ENCODE measurements around the gene SF3A1.

The SF3A1 gene

DNA sequence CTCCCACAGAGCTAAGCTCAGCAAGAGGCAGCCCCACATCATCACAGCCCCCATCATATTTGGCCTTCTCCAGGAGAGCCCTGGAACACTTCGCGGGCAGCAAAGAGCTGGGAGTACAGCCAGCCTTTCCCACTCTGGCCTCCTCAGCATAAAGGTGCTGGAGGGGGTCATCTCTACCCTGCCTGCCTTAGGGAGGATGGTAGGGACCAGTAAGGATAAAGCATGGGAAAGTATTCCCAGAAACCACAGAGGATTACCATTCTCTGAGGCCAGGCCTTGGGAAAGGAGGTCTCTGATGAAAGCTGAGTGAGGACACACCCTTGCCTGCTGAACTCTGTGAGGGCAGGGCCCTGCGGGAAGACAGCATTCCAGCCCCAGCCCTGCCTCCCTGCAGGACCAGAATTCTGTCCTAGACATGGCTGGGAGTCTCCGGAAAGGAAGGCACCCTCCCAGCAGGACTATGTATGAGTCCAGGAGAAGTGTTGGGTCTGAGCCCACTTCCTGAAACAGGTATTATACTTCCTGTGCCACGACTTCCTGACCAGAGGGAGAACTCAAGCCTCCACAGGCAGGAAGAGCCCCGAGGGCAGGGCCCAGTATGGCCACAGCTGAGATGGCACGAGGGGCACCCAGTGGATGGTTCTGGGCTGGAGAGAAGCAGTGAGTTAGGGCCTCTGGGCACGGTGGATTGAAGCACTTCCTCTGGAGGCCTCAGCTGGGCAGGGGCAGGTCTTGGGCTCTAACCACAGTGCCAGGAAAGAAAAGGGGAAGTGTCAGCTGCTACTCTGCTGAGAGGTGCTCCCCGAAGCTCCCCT, 54.5 kb downstream of the SF3A1 start:
- DNase-seq (ENCODE audit: low spot score) = no peak

DNA sequence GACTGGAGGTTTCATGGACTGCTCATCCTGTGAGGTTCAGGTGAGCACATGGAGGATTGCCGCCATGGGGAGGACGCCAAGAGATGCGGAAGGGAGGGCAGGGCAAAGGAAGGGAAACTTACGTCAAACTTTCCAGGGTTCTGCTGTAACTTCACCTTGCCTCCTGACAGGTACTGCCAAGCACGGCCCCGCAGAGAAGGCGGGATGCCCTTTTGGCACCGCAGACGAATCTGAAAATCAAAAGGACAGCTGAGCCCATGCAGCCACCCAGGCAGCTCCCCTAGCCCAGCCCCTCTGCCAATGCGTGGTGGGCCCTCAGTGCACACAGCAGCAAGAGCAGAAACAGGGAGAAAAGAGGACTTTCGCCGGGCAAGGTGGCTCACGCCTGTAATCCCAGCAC, 57.4 kb downstream of the SF3A1 start:
- DNase-seq (ENCODE audit: low spot score) = no peak

DNA sequence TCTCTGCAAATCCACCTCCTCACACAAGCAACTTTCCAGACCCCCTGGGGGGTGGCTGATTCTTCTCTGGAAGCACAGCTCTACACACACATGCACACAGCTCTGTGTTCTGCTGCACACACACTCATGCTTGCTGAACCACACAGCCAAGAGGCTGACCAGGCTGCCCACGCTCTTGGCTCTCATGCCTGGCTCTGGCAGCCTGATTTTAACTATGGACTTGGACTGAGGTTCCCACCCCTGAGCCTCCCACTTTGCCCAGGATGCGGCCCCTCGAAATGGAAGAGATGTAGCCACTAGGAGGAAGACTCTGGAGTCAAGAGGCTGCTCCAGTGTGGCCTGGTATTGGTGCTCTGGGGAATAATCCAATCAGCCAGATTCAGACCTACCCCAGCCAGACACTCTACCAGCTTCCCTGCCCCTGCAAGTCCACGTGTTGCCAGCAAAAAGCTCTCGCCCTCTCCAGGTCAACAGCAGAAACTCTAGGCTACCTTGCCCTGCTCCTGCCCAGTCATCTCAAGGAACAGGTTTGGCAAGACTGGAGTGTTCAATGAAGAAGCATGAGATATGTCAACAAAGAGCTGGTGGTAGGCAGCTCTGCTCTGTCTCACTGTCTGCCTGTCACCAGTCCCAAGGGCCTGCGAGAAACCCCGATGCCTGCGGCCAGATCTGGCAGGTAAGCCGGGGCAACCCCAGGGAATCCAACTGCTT, 58.5 kb downstream of the SF3A1 start:
- DNase-seq (ENCODE audit: low spot score) = no peak

GRCh38 chr22:30297276-30297990, 59.3 kb downstream of the SF3A1 start:
- no peak for DNase-seq (ENCODE audit: low spot score)

DNA sequence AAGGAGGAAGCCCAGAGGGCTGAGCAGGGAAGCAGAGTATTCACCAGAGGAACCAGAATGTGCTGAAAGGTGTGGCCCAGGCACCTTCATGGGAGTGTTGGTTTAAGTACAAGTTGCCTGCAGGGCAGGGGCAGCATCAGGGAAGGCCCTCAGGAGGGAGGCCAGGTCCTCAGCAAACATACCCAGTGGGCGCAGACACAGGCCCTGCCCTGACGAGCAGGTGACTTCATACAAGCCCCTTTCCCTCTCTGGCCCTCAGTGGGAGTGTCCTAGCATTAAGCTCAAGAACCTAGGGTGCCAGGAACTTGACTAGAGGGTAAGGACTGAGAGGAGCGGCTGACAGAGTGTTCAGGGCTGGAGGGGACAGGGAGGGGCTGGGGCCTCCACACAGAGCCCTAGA, 59.9 kb downstream of the SF3A1 start:
- DNase-seq (ENCODE audit: low spot score) = no peak

- no peak for DNase-seq (ENCODE audit: low spot score)
Observed at GRCh38 chr22:30296324-30296723, 60.4 kb downstream of the SF3A1 start.

DNA sequence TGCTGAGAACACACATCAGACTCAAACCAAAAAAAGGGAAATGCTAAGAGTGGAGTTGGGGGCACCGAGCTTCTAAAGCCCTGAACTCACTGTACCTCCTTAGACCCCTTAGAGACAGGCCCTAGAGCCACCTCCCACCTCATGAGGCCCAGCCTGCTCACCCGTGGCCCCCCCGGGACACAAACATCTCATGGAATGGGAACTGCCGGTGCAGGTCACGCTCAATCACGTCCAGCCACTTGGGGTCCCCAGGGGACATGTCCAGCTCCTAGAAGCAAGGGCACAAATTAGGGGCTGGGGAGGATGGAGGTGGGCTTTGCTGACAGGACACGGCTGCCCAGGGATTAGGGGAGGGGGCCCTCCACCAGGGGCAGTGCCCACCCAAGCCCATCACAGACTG, 61.1 kb downstream of the SF3A1 start:
- DNase-seq (ENCODE audit: low spot score) = no peak

- no peak for DNase-seq (ENCODE audit: low spot score)
Observed at GRCh38 chr22:30294830-30295229, 61.9 kb downstream of the SF3A1 start.

DNA sequence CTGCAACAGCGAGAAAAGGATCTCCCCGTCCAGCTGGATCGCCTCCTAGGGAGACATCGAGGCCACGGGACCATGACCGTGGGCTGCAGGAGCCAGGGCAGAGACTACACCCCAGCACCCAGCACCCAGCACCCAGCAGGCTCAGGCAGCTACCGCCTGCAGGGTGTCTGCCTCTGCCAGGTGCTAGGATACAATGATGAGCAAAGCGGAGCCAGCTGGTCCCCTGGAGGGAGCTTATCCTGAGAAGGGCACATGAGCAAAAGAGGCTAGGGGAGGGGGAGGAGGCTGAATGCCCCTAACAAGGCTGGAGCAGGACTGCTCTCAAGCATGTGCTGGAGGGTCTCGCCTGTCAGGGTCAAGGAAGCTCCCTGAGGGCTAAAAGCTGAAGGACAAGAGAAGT, 62.6 kb downstream of the SF3A1 start:
- DNase-seq (ENCODE audit: low spot score) = no peak

DNA sequence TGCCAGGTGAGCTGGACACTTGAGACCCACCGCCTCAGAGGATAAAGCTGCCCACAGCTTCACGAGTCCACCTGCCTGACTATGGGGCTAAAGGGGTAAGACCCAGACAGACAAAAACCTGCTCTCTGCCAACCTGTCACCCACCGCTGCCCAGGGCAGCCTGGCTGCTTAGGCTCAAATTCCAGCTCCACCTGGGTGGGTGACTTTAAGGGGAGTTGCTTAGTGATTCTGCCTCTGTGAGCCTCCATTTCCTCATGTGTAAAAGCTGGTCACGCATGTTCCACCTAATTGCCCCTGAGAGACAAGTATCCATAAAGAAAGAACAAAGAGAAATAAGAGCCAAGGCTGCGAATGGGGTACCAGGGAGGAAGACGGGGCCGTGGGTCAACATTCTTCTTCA, 63.7 kb downstream of the SF3A1 start:
- no peak for DNase-seq (ENCODE audit: low spot score)

- DNase-seq (ENCODE audit: low spot score) = no peak
Observed at GRCh38 chr22:30292069-30292970, 64.4 kb downstream of the SF3A1 start.

- DNase-seq (ENCODE audit: low spot score) = peak; percentile 58
Observed at GRCh38 chr22:30291058-30291892, 65.4 kb downstream of the SF3A1 start.

GRCh38 chr22:30290342-30291057, 66.2 kb downstream of the SF3A1 start:
- peak; percentile 88 for DNase-seq (ENCODE audit: low spot score)

DNA sequence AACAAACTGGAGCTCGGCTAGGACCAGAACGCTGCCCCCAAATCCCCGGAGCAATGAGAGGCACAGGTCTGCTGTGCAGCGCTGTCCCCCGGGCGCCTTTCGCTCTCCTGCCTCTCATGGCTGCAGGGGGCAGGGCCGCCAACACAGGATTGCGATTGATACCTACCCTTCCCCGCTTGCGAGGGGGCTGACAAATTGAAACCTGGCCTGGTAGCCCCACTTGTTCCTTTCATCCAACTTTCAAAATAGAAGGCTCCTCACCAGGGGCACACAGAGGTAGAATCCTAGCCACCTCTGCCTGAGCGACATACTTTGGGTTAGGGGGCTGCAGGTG, 66.7 kb downstream of the SF3A1 start:
- DNase-seq (ENCODE audit: low spot score) = no peak

GRCh38 chr22:30289141-30289979, 67.3 kb downstream of the SF3A1 start, which contains the start of gene CASTOR1:
CASTOR1 (minus strand) TSS chr22:30289505; CDS start chr22:30289497, 8 bp downstream.
- peak; percentile 100 for DNase-seq (ENCODE audit: low spot score)

- no peak for DNase-seq (ENCODE audit: low spot score)
Observed at GRCh38 chr22:30288419-30289140, 68.1 kb downstream of the SF3A1 start.

- DNase-seq (ENCODE audit: low spot score) = peak; percentile 92
Observed at GRCh38 chr22:30287648-30288418, 68.9 kb downstream of the SF3A1 start.

Data from hepatic stellate cell (primary cell).